ENCODE data around the gene HMGCLL1.

DNA sequence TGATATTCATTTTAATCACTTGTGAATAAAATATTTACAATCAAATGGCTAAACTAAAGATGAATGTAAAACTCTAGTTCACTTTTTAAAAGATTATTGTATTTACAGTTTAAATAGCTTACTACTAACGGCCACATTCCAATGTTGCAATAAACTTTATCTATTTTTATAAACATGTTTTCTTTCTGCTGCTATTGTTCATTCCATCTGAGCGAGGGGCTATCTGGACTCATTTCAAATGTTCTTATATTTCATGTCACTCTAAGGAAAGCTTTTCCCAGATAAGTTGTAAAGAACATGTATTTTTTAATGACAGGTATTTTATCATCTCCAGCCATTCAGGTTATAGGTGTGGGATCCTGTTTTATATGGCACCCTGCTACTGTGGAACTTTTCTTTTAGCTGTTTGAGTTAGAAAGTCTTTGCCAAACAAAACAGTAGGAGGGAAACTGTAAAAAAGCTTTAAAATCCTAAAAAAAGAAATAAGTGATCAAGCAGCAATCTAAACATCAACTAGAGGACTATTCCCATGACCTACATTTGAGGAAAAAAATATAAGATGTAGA is 42.5 kb downstream of the HMGCLL1 start:
- TF ChIP-seq, protein P1, sequence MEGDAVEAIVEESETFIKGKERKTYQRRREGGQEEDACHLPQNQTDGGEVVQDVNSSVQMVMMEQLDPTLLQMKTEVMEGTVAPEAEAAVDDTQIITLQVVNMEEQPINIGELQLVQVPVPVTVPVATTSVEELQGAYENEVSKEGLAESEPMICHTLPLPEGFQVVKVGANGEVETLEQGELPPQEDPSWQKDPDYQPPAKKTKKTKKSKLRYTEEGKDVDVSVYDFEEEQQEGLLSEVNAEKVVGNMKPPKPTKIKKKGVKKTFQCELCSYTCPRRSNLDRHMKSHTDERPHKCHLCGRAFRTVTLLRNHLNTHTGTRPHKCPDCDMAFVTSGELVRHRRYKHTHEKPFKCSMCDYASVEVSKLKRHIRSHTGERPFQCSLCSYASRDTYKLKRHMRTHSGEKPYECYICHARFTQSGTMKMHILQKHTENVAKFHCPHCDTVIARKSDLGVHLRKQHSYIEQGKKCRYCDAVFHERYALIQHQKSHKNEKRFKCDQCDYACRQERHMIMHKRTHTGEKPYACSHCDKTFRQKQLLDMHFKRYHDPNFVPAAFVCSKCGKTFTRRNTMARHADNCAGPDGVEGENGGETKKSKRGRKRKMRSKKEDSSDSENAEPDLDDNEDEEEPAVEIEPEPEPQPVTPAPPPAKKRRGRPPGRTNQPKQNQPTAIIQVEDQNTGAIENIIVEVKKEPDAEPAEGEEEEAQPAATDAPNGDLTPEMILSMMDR (IDR thresholded peaks at IDR 0.05), result no peak
- TF ChIP-seq, protein P2, sequence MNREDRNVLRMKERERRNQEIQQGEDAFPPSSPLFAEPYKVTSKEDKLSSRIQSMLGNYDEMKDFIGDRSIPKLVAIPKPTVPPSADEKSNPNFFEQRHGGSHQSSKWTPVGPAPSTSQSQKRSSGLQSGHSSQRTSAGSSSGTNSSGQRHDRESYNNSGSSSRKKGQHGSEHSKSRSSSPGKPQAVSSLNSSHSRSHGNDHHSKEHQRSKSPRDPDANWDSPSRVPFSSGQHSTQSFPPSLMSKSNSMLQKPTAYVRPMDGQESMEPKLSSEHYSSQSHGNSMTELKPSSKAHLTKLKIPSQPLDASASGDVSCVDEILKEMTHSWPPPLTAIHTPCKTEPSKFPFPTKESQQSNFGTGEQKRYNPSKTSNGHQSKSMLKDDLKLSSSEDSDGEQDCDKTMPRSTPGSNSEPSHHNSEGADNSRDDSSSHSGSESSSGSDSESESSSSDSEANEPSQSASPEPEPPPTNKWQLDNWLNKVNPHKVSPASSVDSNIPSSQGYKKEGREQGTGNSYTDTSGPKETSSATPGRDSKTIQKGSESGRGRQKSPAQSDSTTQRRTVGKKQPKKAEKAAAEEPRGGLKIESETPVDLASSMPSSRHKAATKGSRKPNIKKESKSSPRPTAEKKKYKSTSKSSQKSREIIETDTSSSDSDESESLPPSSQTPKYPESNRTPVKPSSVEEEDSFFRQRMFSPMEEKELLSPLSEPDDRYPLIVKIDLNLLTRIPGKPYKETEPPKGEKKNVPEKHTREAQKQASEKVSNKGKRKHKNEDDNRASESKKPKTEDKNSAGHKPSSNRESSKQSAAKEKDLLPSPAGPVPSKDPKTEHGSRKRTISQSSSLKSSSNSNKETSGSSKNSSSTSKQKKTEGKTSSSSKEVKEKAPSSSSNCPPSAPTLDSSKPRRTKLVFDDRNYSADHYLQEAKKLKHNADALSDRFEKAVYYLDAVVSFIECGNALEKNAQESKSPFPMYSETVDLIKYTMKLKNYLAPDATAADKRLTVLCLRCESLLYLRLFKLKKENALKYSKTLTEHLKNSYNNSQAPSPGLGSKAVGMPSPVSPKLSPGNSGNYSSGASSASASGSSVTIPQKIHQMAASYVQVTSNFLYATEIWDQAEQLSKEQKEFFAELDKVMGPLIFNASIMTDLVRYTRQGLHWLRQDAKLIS (CRISPR knock-in tag; IDR thresholded peaks at IDR 0.05; ENCODE audit: borderline replicate concordance), result no peak
- TF ChIP-seq USF1 (CRISPR knock-in tag; IDR thresholded peaks at IDR 0.05) (no peak), ATF3 (CRISPR knock-in tag; conservative IDR thresholded peaks at IDR 0.05) (no peak), ZNF416 (CRISPR knock-in tag; IDR thresholded peaks at IDR 0.05) (no peak), RELA (CRISPR knock-in tag; IDR thresholded peaks at IDR 0.05; ENCODE audit: borderline replicate concordance) (no peak), SMAD3 (CRISPR knock-in tag; IDR thresholded peaks at IDR 0.05; ENCODE audit: borderline replicate concordance) (no peak), KAT7 (CRISPR knock-in tag; IDR thresholded peaks at IDR 0.05; ENCODE audit: borderline replicate concordance) (no peak), PRRX2 (CRISPR knock-in tag; IDR thresholded peaks at IDR 0.05) (no peak), FOXK1 (CRISPR knock-in tag; IDR thresholded peaks at IDR 0.05) (no peak)
- TF ChIP-seq, protein P3, sequence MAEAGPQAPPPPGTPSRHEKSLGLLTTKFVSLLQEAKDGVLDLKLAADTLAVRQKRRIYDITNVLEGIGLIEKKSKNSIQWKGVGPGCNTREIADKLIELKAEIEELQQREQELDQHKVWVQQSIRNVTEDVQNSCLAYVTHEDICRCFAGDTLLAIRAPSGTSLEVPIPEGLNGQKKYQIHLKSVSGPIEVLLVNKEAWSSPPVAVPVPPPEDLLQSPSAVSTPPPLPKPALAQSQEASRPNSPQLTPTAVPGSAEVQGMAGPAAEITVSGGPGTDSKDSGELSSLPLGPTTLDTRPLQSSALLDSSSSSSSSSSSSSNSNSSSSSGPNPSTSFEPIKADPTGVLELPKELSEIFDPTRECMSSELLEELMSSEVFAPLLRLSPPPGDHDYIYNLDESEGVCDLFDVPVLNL (CRISPR knock-in tag; IDR thresholded peaks at IDR 0.05; ENCODE audit: borderline replicate concordance, low read depth), result no peak
- TF ChIP-seq, protein P4, sequence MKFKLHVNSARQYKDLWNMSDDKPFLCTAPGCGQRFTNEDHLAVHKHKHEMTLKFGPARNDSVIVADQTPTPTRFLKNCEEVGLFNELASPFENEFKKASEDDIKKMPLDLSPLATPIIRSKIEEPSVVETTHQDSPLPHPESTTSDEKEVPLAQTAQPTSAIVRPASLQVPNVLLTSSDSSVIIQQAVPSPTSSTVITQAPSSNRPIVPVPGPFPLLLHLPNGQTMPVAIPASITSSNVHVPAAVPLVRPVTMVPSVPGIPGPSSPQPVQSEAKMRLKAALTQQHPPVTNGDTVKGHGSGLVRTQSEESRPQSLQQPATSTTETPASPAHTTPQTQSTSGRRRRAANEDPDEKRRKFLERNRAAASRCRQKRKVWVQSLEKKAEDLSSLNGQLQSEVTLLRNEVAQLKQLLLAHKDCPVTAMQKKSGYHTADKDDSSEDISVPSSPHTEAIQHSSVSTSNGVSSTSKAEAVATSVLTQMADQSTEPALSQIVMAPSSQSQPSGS (CRISPR knock-in tag; IDR thresholded peaks at IDR 0.05; ENCODE audit: borderline replicate concordance, low read depth), result no peak
- TF ChIP-seq, protein P5, sequence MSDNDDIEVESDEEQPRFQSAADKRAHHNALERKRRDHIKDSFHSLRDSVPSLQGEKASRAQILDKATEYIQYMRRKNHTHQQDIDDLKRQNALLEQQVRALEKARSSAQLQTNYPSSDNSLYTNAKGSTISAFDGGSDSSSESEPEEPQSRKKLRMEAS (CRISPR knock-in tag; IDR thresholded peaks at IDR 0.05), result no peak

All from WTC11 (cell line).